WERI-Rb-1 (cell line): ENCODE results near the gene HNRNPK.
"Not testable (repeated sequence)": the region's sequence is repeated elsewhere in the genome, so short reads cannot be mapped to it uniquely, and the experiment has no call there.

ENCODE experiments used
- DNase-seq: peaks from one replicate; pipeline ENCODE4 v3.0.0-alpha.2; 2020
- H3K27ac ChIP-seq: fragments of 250-450 bp; sonication (Bioruptor Pico); 2 replicates; pipeline ENCODE4 v1.5.1; 2020; ENCODE audit warnings: mild to moderate bottlenecking, moderate library complexity
- H3K27me3 ChIP-seq: fragments of 250-450 bp; sonication (Bioruptor Pico); 2 replicates; pipeline ENCODE4 v1.5.1; 2021; ENCODE audit warnings: mild to moderate bottlenecking, low read depth, moderate library complexity; ENCODE audit not compliant: insufficient read depth, severe bottlenecking
- H3K36me3 ChIP-seq: fragments of 250-450 bp; sonication (Bioruptor Pico); 2 replicates; pipeline ENCODE4 v1.5.1; 2020; ENCODE audit warnings: mild to moderate bottlenecking, moderate library complexity
- H3K4me3 ChIP-seq: 2 replicates; pipeline ENCODE4 v1.5.1; 2011; ENCODE audit warnings: low read depth, mild to moderate bottlenecking, control low read depth, low read length
- H3K9me3 ChIP-seq: fragments of 250-450 bp; sonication (Bioruptor Pico); 2 replicates; pipeline ENCODE4 v1.5.1; 2021; ENCODE audit warnings: mild to moderate bottlenecking, moderate library complexity; ENCODE audit not compliant: severe bottlenecking
- CTCF ChIP-seq: IDR thresholded peaks from 2 replicates; pipeline ENCODE4 v1.5.1; 2011; ENCODE audit warnings: low read depth, mild to moderate bottlenecking, control low read depth, inconsistent platforms, low read length

The HNRNPK gene

GRCh38 chr9:83959061-83959460, 21.0 kb downstream of the HNRNPK start:
- Histone ChIP-seq H3K27me3 (no peaks in the 10 kb centered on the region), H3K36me3 (peaks cover 10% of the 10 kb centered on the region), H3K4me3 (no peak overlapping the region), H3K27ac (no peak overlapping the region), H3K9me3 (no peaks in the 10 kb centered on the region)
- no peak for TF ChIP-seq CTCF
- DNase-seq: no peak

GRCh38 chr9:83957248-83957513, 22.8 kb downstream of the HNRNPK start:
- Histone ChIP-seq H3K9me3 (no peaks in the 10 kb centered on the region), H3K27ac (peak overlapping the region; percentile 94), H3K27me3 (no peaks in the 10 kb centered on the region), H3K4me3 (peak overlapping the region; percentile 87), H3K36me3 (peaks cover 24% of the 10 kb centered on the region)
- no peak for TF ChIP-seq CTCF
- DNase-seq: no peak

GRCh38 chr9:83956436-83957247, 23.4 kb downstream of the HNRNPK start:
- peak overlapping the region; percentile 94 for H3K27ac ChIP-seq
- DNase-seq: peak; percentile 82
- no peak for TF ChIP-seq CTCF

GRCh38 chr9:83956086-83956435, 24.0 kb downstream of the HNRNPK start:
- Histone ChIP-seq H3K4me3 (peak overlapping the region; percentile 87), H3K27me3 (no peaks in the 10 kb centered on the region), H3K9me3 (no peaks in the 10 kb centered on the region), H3K27ac (peak overlapping the region; percentile 94), H3K36me3 (peaks cover 35% of the 10 kb centered on the region)
- no peak for TF ChIP-seq CTCF
- DNase-seq: peak; percentile 21

More at GRCh38 chr9:83956436-83957247, 23.4 kb downstream of the HNRNPK start:
- Histone ChIP-seq H3K4me3 (peak overlapping the region; percentile 87), H3K27me3 (no peaks in the 10 kb centered on the region), H3K36me3 (peaks cover 30% of the 10 kb centered on the region), H3K9me3 (no peaks in the 10 kb centered on the region)

- not testable (repeated sequence) for H3K27ac ChIP-seq, DNase-seq, H3K27me3 ChIP-seq, H3K9me3 ChIP-seq, H3K4me3 ChIP-seq
- H3K36me3 ChIP-seq: peaks cover 64% of the 10 kb centered on the region
These were observed 31.9 kb downstream of the HNRNPK start for GRCh38 chr9:83948096-83948495.

GRCh38 chr9:83940590-83941303, 39.3 kb downstream of the HNRNPK start:
- Histone ChIP-seq H3K4me3 (no peak overlapping the region), H3K36me3 (peaks cover 61% of the 10 kb centered on the region), H3K27ac (no peak overlapping the region), H3K9me3 (no peaks in the 10 kb centered on the region), H3K27me3 (no peaks in the 10 kb centered on the region)
- no peak for TF ChIP-seq CTCF
- DNase-seq: no peak
